ENCODE results near the gene GEMIN5. TPM values are rescaled to one million over a fixed set of nuclear protein-coding genes. Genes with fewer than 3 reads are reported as not detected.

GEMIN5 gene
- total and polyA plus RNA-seq, 2 of the 4 experiments (the other 2 are of a cell fraction), result 9.0 to 31.5 TPM

DNA sequence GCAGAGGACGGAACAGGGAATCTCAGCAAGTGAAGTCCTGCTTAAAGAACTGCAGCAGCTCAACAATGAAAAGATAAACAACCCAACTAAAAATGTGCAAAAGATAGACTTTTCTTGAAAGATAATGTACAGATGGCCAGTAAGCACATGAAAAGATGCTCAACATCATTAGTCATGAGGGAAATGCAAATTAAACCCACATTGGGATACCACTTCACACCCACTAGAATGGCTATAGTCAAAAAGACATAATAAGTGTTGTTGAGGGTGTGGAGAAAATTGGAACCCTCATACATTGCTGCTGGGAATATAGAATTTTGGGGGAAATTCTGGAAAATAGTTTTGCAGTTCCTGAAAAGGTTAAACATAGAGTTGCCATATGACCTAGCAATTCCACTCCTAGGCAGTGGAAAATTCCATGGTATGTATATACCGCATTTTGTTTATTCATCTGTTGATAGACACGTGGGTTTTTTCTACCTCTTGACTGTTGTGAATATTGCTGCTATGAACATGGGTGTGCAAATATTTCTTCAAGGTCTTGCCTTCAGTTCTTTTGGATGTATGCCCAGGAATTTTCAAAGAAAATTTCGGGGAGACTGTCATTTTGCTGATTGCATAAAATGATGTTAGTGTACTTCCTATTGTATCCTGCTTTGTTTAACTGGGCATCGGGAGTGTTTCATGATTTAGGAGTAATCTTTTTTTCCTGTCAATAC, 72.4 kb downstream of the GEMIN5 start:
- Histone ChIP-seq H3K56ac (ENCODE audit: extremely low read depth, insufficient read depth, low read length) (no peak overlapping the region), H3K4me1 (ENCODE audit: control insufficient read depth, insufficient read depth, low read length) (peaks cover 3% of the 10 kb centered on the region), H3K79me1 (ENCODE audit: low read depth in 1 of 2, low read length in 2 of 2) (peaks cover 22 to 58% of the 10 kb centered on the region in 2 experiments), H2BK20ac (ENCODE audit: low read depth, low read length) (no peak overlapping the region), H2BK5ac (ENCODE audit: low read depth, low read length, poor library complexity, severe bottlenecking) (no peak overlapping the region), H2BK15ac (ENCODE audit: low read depth, low read length) (no peak overlapping the region), H2AFZ (replicated peaks; ENCODE audit: low read length, poor library complexity) (no peak overlapping the region), H3K4ac (ENCODE audit: low read depth, low read length) (no peak overlapping the region), H4K8ac (ENCODE audit: low read depth in 2 of 2, low read length in 2 of 2) (no peak overlapping the region), H3K23ac (ENCODE audit: low read depth, low read length) (no peak overlapping the region), H3K9me3 (ENCODE audit: control insufficient read depth, insufficient read depth, low read length) (no peaks in the 10 kb centered on the region), H3K14ac (replicated peaks; ENCODE audit: low read depth, low read length) (no peak overlapping the region), H2AK5ac (ENCODE audit: low read depth, low read length) (no peak overlapping the region), H3K9me1 (ENCODE audit: insufficient read depth, low read length) (peaks cover 3% of the 10 kb centered on the region; the same call in 1 of the 2 replicates), H3K18ac (ENCODE audit: low read depth, low read length) (no peak overlapping the region), H2AK9ac (replicated peaks; ENCODE audit: low read depth, low read length, poor library complexity) (no peak overlapping the region), H3K27me3 (ENCODE audit: control insufficient read depth, insufficient read depth, low read length) (no peaks in the 10 kb centered on the region), H3K27ac (ENCODE audit: insufficient read depth, low read length) (no peak overlapping the region), H4K91ac (ENCODE audit: insufficient read depth, low read depth, low read length) (no peak overlapping the region), H3K4me2 (ENCODE audit: low read depth, low read length) (no peak overlapping the region), H3K9ac (ENCODE audit: low read depth, low read length) (no peak overlapping the region), H3K36me3 (ENCODE audit: control insufficient read depth, insufficient read depth, low read length) (peaks cover 22% of the 10 kb centered on the region), H3K4me3 (ENCODE audit: insufficient read depth, low read depth, low read length) (no peak overlapping the region), H4K5ac (ENCODE audit: low read depth, low read length) (no peak overlapping the region), H4K20me1 (ENCODE audit: insufficient read depth, low read length) (peaks cover 38% of the 10 kb centered on the region), H2BK120ac (ENCODE audit: low read depth, low read length) (no peak overlapping the region)
- BruUV-seq (replicated peaks), result no TSS peak
- intact Hi-C loops (cut with micrococcal nuclease), result loop anchor here (5.0 kb wide), 1 partner anchor 52 kb away; no protein-coding TSS in a partner anchor
- WGBS, 2 experiments (ENCODE audit: extremely low coverage in 2 of 2, insufficient read length in 1 of 2), result no CpG with 5 or more reads among the region's 5 CpGs
- POLR2A ChIA-PET (ENCODE audit: unreplicated experiment), result no interaction called here
- no peak for TF ChIP-seq FOS (IDR thresholded peaks at IDR 0.05; ENCODE audit: low read depth, low read length)
- no peak for TF ChIP-seq RCOR1 (IDR thresholded peaks at IDR 0.05; ENCODE audit: insufficient replicate concordance, low read length)
- TF ChIP-seq MAFK (IDR thresholded peaks at IDR 0.05; ENCODE audit: low read depth, low read length), result no peak
- TF ChIP-seq, protein P1, sequence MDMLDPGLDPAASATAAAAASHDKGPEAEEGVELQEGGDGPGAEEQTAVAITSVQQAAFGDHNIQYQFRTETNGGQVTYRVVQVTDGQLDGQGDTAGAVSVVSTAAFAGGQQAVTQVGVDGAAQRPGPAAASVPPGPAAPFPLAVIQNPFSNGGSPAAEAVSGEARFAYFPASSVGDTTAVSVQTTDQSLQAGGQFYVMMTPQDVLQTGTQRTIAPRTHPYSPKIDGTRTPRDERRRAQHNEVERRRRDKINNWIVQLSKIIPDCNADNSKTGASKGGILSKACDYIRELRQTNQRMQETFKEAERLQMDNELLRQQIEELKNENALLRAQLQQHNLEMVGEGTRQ (IDR thresholded peaks at IDR 0.05; ENCODE audit: low read depth, low read length), result no peak
- no peak for TF ChIP-seq RAD21 (IDR thresholded peaks at IDR 0.05; ENCODE audit: low read length)
- no peak for TF ChIP-seq MXI1 (IDR thresholded peaks at IDR 0.05; ENCODE audit: borderline replicate concordance, low read depth, low read length)
- no peak for TF ChIP-seq MAZ (IDR thresholded peaks at IDR 0.05; ENCODE audit: borderline replicate concordance, low read depth, low read length)
- no peak for TF ChIP-seq CHD1 (IDR thresholded peaks at IDR 0.05; ENCODE audit: low read depth, low read length)
- TF ChIP-seq, protein P2, sequence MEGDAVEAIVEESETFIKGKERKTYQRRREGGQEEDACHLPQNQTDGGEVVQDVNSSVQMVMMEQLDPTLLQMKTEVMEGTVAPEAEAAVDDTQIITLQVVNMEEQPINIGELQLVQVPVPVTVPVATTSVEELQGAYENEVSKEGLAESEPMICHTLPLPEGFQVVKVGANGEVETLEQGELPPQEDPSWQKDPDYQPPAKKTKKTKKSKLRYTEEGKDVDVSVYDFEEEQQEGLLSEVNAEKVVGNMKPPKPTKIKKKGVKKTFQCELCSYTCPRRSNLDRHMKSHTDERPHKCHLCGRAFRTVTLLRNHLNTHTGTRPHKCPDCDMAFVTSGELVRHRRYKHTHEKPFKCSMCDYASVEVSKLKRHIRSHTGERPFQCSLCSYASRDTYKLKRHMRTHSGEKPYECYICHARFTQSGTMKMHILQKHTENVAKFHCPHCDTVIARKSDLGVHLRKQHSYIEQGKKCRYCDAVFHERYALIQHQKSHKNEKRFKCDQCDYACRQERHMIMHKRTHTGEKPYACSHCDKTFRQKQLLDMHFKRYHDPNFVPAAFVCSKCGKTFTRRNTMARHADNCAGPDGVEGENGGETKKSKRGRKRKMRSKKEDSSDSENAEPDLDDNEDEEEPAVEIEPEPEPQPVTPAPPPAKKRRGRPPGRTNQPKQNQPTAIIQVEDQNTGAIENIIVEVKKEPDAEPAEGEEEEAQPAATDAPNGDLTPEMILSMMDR (conservative IDR thresholded peaks at IDR 0.05; ENCODE audit: low read depth, low read length), result no peak
- no peak for TF ChIP-seq NFE2L2 (IDR thresholded peaks at IDR 0.05; ENCODE audit: low read depth, low read length)
- TF ChIP-seq RFX5 (IDR thresholded peaks at IDR 0.05; ENCODE audit: low read depth, low read length), result no peak
- no peak for TF ChIP-seq CEBPB (IDR thresholded peaks at IDR 0.05; ENCODE audit: low read depth, low read length)
- TF ChIP-seq, protein P3, sequence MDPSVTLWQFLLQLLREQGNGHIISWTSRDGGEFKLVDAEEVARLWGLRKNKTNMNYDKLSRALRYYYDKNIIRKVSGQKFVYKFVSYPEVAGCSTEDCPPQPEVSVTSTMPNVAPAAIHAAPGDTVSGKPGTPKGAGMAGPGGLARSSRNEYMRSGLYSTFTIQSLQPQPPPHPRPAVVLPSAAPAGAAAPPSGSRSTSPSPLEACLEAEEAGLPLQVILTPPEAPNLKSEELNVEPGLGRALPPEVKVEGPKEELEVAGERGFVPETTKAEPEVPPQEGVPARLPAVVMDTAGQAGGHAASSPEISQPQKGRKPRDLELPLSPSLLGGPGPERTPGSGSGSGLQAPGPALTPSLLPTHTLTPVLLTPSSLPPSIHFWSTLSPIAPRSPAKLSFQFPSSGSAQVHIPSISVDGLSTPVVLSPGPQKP (IDR thresholded peaks at IDR 0.05; ENCODE audit: borderline replicate concordance, low read depth, low read length), result no peak
- no peak for TF ChIP-seq BHLHE40 (IDR thresholded peaks at IDR 0.05; ENCODE audit: low read depth, low read length)
- TF ChIP-seq SMC3 (IDR thresholded peaks at IDR 0.05; ENCODE audit: low read depth, low read length), result no peak
- TF ChIP-seq POLR2A (IDR thresholded peaks at IDR 0.05; ENCODE audit: low read depth, low read length), result no peak
- in situ Hi-C loops (cut with MboI; ENCODE audit: low sequenced_read_pairs), result no loop called here
- CTCF ChIA-PET, result no interaction called here
- DNase-seq (no peak), ATAC-seq (ENCODE audit: low read depth) (no peak; the same call in 1 of the 2 replicates)
- dilution Hi-C loops (cut with HindIII; ENCODE audit: low sequenced_read_pairs, unreplicated experiment), result no loop called here

All from IMR-90 (cell line).